NCI-H2196 (cell line): Measurements from ENCODE around the gene SLC10A3.

Source experiments
- DNase-seq: peaks from one replicate; lab custom pipeline; 2025; ENCODE audit not compliant: unreplicated experiment; lab: John Stamatoyannopoulos, UW

SLC10A3 gene, protein sequence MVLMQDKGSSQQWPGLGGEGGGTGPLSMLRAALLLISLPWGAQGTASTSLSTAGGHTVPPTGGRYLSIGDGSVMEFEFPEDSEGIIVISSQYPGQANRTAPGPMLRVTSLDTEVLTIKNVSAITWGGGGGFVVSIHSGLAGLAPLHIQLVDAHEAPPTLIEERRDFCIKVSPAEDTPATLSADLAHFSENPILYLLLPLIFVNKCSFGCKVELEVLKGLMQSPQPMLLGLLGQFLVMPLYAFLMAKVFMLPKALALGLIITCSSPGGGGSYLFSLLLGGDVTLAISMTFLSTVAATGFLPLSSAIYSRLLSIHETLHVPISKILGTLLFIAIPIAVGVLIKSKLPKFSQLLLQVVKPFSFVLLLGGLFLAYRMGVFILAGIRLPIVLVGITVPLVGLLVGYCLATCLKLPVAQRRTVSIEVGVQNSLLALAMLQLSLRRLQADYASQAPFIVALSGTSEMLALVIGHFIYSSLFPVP

DNA sequence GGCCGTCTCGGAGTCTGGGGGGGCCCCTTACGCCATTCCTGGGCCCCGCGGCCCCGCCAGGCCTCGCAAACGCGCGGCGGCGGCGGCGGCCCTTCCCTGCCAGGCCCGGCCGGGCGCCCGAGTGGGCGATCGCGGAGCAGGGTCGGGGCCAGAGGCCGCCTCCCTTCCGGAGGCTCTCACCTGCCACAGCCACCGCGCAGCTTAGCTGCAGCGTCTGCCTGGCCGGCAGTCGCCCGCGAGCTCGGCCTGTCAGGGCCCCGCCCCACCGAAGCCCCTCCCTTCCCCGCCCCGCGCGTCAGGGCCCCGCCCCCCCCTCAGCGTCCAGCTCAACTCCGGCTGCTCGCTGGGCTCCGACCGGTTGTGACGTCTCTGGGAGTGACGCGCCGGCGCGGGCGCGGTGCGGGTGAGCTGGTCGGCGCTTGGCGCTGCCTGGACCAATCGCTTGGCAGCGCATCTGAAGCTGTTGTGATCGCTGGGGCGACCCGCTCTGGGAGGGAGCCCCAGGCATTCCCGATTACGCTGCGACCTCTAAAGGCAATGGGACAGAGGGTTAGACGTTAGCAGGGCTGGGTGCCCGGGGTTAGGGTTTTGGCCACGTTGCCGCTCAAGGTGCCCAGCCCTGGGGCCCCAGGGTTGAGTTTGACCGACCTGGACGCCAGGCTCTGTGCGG lies at the start of gene SLC10A3:
TSS of gene SLC10A3 (minus strand) at position 216 of the 670 bp plus-strand sequence. CDS start 1,689 bp downstream, outside the sequence.
- DNase-seq, result peak; percentile 88

DNA sequence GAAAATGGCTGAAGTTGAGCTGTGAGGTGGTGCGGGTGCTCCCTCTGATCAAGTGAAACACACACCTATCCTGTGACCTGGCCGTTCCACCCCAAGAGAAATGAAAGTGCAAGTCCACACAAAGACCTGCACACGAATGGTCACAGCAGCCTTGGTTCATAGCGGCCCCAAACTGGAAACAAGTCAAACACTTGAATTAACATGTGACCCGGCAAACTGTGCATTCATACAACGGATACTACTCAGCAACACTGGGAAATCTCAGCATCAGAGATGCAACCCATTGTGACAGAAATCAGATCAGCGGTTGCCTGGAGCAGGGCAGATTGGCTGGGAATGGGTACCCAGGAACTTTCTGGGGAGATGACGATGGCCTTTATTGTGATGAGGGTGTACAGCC lies 48.6 kb upstream of the SLC10A3 start:
- DNase-seq, result no peak

DNA sequence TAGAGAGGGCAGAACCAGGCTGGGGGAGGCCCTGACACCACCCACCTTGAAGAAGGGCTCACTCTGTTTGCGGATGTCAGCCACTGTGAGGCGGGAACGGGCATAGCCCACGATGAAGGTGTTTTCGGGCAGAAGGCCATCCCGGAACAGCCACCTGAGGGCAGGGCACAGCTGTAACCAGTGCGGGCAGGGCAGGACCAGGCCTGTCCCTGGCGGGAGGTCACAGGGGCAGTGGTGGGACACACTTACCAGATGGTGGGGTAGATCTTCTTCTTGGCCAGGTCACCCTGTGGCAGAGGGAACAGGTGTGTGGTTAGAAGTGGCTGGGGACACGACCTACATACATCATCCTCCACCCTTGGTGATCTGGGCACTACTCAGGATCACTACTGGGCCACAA lies 45.5 kb upstream of the SLC10A3 start:
- DNase-seq, result no peak

DNA sequence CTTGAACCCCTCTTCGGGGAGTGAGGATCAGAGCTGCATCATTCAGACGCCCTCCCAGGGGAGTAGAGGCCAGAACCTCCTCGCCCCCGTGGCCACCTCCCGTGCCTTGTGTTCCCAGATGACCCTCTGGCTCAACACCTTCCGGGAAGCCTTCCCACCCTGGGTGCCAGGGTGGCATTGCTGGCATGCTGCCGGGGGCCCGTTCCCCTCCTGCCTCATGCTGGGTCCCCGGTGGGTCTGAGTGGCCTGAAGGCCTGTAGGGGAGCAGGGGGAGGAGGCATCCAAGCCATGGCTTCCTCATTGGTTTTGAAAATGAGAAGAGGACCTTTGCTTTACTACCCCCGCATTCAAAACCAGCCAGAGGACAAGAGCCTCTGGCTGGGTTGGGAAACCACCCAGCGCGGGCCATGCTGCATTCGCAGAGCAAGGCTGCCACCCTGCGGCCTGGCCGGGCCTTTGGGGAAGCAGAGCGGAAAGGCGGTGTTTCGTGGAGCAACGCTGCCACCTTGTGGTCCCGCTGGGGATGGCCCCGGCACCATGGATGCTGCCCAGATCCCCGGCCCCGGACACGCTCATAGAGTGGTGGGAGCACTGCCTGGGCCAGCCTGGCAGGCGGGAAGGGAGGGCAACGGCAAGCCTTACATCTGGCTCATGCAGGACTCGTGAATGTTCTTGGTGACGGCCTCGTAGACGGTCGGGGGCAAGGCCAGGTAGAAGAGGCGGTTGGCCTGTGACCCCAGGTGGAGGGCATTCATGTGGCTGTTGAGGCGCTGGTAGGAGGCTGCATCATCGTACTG lies 44.3 kb upstream of the SLC10A3 start:
- DNase-seq, result peak; percentile 77

DNA sequence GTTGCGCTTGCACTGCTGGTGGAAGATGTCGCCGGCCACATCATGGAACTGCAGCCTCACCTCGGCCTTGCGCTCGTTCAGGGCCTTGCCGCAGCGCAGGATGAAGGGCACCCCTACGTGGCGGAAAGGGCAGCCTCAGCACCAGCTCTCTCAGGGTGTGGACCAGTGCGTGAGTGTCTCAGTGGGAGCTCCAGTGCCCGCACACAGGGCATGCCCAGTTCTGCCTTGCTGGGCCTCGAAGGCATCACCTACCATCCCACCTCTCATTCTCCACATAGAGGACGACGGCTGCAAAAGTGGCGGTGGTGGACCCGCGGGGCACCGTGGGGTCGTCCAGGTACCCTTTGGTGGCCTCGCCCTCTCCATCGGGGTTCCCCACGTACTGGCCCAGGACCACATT lies 42.3 kb upstream of the SLC10A3 start:
- DNase-seq, result no peak

DNA sequence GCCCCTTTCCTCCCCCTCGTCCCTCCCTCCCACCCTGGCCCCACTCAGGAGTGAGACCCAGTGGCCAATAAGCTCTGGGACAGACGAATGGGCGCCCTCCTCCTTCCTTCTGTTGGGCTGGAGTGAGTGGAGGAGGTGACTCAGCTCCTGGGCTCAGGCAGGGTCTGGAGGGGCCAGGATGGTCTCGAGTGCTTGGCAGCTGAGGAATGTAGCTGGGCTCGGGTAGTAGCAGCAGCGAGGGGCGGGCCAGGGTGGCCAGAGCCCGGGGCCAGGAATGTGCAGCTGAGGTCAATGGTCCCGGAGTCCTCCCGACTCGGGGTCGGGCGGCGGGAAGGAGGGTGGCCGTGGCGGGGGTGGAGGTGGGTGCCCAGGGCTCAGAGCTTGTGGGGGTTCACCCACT lies 41.2 kb upstream of the SLC10A3 start:
- DNase-seq, result no peak

DNA sequence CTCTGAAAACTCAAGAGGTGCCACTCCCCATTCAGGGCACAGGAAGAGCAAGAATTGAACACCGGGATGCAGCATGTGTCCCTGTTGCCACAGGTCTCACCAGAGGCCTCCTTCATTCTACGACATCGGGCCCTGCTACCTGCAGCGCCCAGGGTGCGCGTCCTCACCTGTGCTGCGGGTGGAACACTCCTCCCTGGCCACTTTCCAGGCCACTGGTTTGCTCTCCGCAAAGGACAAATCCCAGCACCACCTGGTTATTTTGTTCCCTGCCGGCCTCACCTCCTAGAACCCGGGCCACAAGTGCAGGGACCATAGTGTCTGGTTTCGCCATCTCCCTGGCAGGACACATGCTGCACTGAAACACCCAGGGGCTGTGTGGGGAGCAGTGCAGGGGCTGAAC lies 39.9 kb upstream of the SLC10A3 start:
- DNase-seq, result no peak

DNA sequence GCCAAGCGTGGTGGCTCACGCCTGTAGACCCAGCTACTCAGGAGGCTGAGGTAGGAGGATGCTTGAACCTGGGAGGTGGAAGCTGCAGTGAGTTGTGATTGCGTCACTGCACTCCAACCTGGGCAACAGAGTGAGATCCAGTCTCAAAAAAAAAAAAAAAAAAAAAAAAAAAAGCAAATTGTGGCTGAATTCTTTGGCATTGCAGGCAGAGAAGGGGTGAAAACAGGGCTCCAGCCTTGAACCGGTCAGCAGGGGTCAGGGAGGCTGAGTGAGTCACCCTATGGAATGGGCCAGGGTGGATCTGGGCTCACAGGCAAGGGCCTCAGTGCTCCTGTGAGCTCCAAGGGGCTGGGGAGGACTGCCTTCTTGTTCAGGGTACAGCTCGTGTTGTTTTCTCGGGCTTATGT lies 38.8 kb upstream of the SLC10A3 start:
- DNase-seq, result no peak

DNA sequence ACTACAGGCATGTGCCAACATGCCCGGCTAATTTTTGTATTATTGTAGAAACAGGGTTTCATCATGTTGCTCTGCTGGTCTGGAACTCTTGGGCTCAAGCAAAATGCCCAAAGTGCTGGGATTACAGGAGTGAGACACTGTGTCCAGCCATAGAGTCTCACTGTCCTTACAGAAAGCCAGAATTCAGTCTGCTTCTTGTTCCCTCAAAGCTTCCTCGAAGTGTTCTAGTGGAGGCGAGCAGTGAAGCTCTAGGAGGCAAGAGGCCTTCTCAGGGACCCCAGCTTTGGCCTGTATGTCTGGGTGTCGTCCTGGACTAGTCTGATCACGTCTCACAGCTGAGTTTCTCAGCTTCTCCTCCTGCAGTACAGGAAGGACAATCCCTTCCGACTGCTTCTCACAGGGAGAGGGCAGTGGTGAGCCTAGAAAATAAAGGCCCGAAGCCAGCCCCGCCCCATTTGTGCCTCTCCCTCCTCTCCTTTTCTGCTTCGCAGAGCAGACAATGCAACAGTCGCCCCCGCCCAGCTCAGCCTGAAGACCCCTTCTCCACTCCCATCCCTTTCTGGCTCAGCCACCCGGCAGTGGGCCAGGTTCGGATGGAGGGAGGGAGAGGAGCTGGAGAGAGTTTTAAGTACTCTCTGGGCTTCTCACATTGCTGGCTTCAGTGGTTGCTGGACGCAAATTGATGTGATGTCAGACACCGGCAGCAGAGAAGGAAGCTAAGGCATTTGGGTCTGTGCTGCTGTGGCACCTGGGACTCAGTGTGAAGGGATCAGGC lies 36.7 kb upstream of the SLC10A3 start:
- DNase-seq, result peak; percentile 68

DNA sequence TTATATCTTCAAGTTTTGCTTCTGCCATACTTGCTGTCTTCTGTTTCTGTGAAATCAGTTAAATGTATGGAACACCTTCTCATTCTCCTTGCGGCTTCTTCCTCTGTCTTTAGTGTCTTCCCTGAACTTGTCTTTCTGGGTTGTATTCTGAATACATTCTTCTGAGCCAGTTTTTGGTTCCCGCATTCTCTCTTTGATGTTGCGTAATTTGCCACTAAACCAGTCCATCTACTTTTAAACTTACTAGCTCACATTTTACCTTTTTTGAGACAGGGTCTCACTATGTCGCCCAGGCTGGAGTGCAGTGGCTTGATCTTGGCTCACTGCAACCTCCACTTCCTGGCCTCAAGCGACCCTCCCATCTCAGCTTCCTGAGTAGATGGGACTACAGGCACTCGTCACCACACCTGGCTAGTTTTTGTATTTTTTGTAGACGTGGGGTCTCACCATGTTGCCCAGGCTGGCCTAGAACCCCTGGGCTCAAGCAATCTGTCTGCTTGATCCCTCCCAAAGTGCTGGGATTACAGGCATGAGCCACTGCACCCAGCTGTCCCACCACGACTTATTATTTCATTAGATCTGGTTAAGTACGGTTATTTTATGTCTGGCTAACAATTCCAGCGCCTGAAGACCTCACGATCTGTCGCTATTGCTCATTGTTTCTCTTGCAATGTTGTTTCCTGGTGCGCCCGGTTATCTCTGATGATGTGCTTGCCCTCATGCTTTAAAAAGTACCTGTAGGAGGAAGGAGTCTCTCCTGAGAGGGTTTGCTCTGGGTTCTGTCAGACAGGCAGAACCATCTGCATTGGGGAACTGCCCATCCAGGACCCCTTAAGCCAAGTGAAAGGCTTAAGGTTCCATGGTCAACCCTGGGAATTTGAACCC lies 35.4 kb upstream of the SLC10A3 start:
- DNase-seq, result no peak

DNA sequence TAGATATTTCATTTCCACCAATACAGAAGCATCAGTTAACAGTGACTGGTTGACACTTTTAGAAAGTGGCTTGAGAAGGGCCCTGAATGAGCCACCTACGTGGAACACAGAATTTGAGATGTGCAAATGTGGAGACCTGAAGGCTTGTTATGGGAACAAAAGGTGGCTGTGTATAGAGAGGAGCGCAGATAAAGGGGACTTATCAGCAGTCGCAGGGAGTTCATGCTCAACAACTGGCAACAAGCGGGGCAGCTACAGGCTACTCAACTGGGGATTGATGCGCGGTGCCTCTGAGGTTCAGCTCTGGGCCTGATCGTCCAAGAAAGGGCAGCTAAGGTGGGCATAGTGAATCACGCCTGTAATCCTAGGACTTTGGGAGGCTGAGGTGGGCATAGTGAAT lies 29.0 kb upstream of the SLC10A3 start:
- DNase-seq, result no peak

DNA sequence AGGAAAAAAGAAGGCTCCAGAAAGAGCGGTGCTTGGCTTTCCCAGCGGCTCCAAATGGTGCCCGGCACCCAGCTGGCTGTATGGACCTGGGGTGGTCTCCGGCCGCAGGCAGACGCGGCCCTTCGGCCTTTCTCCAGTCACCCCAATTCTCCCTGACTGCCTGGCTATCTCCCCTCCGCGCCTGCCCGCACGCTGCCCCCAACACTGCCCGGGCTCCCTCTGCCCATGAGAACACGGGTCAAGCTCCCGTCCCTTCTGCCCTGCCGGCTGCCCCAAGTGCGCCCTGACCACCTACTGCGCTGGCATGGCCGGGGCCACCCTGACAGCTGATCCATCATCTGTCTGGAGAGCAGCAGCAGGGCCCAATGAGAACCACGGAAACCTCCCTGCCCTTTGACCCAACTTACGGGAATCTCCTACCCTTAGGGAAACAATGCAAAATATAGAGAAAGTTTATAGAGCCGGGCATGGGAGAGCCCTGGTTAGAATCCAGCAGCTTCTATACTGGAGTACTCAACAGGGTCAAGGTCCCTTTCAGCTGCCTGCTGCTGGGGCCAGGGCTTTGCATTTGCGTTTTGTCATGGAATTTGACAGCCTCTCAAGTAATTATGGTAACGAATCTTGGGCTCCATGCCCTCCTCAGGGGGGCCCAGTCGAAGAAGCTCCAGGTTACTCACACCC lies 26.8 kb upstream of the SLC10A3 start:
- DNase-seq, result no peak

DNA sequence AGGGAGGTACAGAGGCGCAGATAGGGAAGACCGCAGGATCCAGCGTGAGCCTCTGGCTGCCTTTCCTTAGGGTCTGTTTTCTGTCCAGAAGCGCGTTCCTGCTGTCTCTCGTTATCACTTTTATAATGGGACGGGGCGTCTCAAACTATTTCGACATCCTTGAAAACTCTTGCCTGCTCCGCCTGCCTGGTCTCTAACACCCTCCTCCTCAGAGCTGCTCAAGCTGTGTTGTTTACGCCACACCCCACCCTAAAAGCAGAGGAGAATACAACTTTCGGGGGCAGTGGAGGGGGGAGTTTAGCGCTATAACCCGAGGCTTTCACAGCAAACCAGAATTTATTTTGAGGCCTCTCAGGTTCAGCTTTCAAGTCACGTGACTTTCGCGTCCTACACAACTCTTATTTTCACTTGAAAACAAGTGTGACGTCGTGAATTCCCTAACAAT lies 26.2 kb upstream of the SLC10A3 start:
- no peak for DNase-seq

DNA sequence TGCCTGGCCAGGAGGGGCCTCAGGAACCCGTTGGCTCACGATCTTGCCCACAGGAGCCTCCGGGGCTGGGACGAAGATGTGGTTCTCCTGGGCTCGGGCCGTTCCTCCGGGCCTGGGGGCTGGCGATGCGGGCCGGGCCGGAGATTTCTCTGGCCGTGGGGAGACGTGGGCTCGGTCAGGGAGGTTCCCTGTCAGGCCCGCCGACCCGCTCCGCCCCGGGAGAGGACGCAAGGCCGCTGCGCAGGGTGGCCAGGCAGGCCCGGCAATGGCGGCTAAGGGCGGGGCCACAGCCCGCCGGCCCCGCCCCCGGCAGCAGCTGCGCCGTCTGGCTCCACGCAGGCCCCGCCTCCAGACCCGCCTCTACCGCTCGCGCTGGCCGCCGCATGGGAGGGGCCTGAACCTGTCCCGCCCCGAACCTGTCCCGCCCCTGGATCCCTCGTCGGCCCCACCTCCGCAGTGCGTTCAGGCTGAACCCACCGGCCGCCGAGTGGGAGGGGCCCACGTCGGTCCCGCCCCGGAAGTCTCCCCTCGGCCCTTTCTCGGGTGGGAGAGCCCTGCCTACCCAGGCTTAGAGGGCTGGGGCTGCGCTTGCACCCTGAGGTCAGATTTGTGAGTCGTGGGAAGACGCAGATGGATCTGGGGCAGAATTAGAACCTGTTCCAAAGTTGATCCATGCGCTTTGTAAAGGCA lies 25.7 kb upstream of the SLC10A3 start, which contains the start of gene FAM3A:
TSS of gene FAM3A (minus strand) at position 267 of the 690 bp plus-strand sequence. CDS start 460 bp downstream, outside the sequence.
- DNase-seq, result peak; percentile 84

DNA sequence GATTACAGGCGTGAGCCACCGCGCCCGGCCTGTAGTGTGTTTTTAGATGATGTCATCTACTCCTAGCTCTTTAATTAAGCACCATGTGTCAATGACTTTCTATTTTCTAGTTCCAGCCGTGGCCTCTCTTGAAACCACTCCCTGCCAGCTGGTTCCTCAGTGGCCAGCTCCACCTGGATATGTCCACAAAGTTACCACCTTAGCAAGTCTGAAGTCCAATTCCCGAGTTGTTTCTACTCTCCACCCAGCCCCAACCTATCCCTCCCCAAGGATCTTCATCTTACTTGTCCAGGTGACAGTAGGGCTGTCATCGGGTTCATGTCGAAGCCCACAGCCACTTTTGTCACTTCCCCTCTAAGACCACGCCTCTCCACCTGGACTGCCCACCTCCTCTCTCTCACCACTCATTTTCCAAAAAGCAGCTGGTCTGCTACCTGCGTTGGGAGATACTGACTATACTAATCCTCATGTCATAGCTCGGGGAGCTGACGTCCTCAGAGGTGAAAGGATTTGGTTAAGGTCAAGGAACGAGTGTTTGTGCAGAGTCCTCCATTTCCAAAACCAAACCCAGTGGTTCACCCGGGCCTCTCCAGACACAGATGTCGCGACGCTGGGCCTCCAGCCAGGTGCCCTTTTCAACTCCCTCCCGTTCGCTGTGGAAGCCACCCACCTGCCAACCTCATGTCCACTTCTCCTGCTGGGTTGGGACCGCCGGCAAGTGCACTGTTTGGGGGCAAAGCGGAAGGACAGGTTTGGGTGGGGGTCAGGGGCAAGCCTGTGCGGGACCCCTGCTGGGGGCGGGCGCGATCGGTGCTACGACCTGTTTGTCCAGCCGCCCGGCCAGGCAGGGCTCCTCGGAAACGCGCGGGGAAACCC lies 24.9 kb upstream of the SLC10A3 start:
- DNase-seq, result no peak

DNA sequence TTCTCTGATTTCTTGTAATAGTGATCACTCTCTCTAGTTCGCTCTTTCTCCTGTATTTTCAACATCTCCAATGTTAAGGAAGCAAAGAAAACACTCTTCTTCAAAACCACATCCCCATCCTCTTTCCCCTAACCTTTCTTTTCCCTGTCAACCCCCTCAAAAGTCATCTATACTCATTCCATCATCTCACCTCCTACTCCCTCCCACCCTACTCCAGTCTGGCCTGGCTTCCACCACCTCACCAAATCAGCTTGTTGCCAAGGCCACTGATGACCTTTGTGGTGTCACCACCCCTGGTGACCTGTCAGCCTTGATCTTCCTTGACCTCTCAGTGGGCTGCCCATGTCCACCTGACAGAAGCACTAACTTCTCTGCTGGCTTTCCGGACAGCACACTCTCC lies 23.3 kb upstream of the SLC10A3 start:
- no peak for DNase-seq

DNA sequence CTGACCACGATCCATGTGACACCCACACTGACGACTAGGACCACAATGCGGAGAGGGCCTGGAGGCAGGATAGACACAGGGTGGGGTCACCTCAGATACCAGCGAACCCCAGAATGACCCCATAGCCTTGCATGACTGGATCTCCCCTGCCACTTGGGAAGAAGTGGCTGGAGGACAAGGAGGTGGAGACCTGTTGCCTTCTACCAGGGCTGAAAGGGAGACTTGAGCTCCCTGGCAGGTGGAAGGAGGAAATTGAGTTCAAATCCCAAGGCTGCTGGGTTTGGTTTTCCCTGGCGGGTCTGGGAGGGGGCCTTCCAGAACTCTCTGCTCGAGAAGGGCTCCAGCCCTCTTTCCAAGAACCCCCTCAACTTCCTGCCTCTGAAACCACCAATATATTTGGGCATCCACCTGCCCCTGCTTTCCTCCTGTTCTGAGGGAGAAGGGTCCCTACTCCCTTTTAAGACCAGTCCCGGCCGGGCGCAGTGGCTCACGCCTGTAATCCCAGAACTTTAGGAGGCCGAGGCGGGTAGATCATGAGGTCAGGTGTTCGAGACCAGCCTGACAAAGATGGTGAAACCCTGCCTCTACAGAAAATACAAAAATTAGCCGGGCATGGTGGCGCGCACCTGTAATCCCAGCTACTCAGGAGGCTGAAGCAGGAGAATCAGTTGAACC lies 22.6 kb upstream of the SLC10A3 start:
- no peak for DNase-seq
